HG02973 (cell line): ENCODE results near the gene SLC51B.
"Not testable (repeated sequence)": the region's sequence is repeated elsewhere in the genome, so short reads cannot be mapped to it uniquely, and the experiment has no call there.

Experiments used
- ATAC-seq: cut with Tn5 transposase; IDR thresholded peaks from one replicate; pipeline ENCODE4 v1.9.1; 2021; ENCODE audit warnings: moderate library complexity; ENCODE audit not compliant: unreplicated experiment

Gene SLC51B

GRCh38 chr15:65062726-65063125, 17.5 kb downstream of the SLC51B start:
- no peak for ATAC-seq

- ATAC-seq, result no peak
Observed at GRCh38 chr15:65066001-65066634, 20.9 kb downstream of the SLC51B start.

GRCh38 chr15:65066635-65067316, 21.6 kb downstream of the SLC51B start:
- ATAC-seq, result no peak

GRCh38 chr15:65067317-65067644, 22.1 kb downstream of the SLC51B start:
- ATAC-seq, result no peak

- ATAC-seq, result no peak
Observed at GRCh38 chr15:65067645-65068402, 22.6 kb downstream of the SLC51B start, which contains the start of gene RASL12. Gene RASL12 (minus strand): TSS chr15:65067991. CDS start chr15:65067835, 156 bp downstream.

GRCh38 chr15:65068403-65068788, 23.2 kb downstream of the SLC51B start:
- ATAC-seq, result no peak

GRCh38 chr15:65069179-65069578, 24.0 kb downstream of the SLC51B start:
- no peak for ATAC-seq

- no peak for ATAC-seq
Observed at GRCh38 chr15:65069779-65070546, 24.8 kb downstream of the SLC51B start.

GRCh38 chr15:65071381-65071811, 26.2 kb downstream of the SLC51B start:
- ATAC-seq, result no peak

GRCh38 chr15:65072027-65072426, 26.8 kb downstream of the SLC51B start:
- ATAC-seq, result no peak

GRCh38 chr15:65072617-65073016, 27.4 kb downstream of the SLC51B start:
- no peak for ATAC-seq

- not testable (repeated sequence) for ATAC-seq
Observed at GRCh38 chr15:65074946-65075345, 29.8 kb downstream of the SLC51B start.

GRCh38 chr15:65075607-65076395, 30.6 kb downstream of the SLC51B start:
- not testable (repeated sequence) for ATAC-seq

- no peak for ATAC-seq
Observed at GRCh38 chr15:65076486-65077290, 31.5 kb downstream of the SLC51B start, which contains the start of gene KBTBD13. Gene KBTBD13 (plus strand): TSS chr15:65076746. CDS start chr15:65076816, 70 bp downstream.

GRCh38 chr15:65077291-65077980, 32.2 kb downstream of the SLC51B start:
- no peak for ATAC-seq

- no peak for ATAC-seq
Observed at GRCh38 chr15:65077981-65078352, 32.8 kb downstream of the SLC51B start.

GRCh38 chr15:65079580-65079979, 34.4 kb downstream of the SLC51B start:
- ATAC-seq, result no peak

GRCh38 chr15:65081270-65081669, 36.1 kb downstream of the SLC51B start:
- no peak for ATAC-seq

GRCh38 chr15:65081758-65082157, 36.6 kb downstream of the SLC51B start:
- no peak for ATAC-seq
